ENCODE measurements around the gene SDHAF2.
"Not testable (repeated sequence)": the region's sequence is repeated elsewhere in the genome, so short reads cannot be mapped to it uniquely, and the experiment has no call there.

SDHAF2 gene

DNA sequence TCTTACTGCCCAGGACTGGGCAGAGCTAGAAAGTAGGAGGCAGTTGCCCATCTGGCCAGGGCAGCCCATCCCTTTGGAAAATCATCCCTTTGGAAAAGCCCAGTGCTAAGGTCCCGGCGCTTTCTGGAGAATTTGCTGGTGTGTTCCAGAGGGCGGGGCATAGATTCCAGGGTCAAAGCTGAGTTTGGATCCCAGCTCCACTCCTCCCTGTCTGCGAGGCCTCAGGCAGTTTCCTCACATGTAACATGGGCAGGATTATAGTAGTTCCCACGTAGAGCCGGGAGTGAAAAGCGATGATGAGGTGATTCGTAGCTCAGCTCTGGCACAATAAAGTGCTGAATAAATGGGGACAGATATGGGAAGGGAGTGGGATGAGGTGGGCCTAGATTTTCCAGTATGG is 47.2 kb downstream of the SDHAF2 start:
- DNase-seq = no peak

DNA sequence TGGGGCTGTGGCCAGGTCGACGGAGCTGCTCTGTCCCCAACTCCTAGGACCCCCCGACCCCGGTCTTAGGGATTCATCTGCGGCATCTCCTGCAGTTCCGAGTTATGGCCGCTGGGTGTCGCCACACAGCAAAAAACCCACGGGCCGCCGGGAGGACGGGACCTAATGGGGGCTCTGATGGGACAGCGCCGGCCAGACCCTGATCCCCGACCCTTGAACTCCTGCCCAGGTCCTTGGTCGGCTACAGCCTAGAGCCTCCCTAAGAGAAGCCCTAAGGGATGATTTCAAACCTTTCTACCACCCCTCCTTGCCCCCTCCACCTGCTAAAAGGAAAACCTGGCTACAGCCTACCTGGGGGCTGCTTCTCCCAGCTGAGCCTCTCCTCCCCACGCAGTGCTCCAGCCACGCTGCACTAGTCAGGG is 47.8 kb downstream of the SDHAF2 start:
- DNase-seq = peak; percentile 63

DNA sequence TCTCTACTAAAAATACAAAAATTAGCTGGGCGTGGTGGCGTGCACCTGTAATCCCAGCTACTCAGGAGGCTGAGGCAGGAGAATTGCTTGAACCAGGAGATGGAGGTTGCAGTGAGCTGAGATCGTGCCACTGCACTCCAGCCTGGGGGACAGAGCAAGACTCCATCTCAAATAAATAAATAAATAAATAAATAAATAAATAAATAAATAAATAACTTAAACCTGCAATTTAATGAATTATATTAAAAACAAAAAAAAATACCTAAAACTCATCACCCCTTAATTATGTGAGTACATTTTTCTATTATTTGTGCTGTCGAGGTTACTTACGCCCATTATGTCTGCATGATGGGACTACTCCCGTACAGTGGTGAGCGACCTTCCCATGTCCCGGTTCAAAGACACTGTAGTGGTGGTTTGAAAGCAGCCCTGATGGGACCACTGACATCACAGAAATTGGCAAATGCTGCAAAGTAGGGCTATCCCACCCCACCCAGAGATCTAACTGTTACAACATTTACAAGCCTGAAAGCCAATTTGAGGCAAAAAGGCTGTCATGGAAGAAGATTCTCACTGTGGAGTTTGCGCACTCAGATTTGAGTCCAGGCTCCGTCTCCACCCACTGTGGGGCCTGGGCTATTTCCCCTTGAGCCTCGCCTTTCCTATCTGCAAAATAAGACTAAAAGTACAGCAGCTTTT is 49.6 kb downstream of the SDHAF2 start:
- not testable (repeated sequence) for DNase-seq

DNA sequence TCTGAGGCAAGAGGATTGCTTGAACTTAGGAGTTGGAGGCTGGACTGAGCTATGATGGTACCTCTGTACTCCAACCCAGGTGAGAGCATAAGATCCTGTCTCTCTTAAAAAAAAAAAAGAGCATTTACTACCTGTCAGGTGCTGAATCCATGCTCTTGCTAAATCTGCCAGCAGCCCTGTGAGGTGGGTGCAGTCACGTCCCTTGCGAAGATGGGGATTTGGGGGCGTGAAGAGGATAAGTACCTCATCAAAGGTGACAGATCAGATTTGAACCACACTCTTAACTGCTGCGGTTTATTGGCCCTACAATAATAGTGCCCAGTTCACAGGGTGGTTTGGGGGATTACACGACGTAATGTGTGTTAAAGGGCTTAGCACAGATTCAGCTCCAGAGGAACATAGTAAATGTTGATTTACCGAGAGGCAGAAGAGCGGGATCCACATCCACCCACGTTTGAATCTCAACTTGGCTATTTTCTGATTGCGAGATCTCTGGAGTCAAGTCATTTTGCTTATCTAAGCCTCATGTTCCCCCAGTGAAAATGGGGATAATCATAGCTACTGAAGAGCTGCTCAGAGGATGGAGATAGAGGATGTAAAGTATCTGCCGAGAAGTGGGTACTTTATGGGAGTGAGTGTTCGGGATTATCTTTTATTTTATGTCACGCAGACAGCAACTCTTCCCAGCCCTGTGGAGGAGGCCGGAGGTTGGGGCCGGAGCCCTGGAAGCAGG is 50.5 kb downstream of the SDHAF2 start:
- DNase-seq = no peak

DNA sequence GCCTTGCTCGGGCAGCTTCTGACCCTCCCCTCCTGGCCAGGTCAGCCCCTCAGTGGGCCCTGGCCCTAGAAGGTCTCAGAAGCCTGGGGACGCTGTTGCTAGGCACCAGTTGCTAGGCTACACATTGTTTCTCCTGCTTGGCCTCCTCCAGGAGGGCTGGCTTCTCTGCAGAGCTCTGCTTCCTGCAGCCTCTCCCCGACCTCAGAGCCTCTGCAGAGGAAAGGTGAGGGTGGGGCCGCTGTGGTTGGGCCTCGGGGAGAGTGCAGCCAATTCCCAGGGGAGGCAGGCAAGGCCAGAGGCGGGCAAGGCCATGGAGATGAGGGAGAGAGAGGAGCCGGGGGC is 51.0 kb downstream of the SDHAF2 start:
- peak; percentile 71 for DNase-seq

DNA sequence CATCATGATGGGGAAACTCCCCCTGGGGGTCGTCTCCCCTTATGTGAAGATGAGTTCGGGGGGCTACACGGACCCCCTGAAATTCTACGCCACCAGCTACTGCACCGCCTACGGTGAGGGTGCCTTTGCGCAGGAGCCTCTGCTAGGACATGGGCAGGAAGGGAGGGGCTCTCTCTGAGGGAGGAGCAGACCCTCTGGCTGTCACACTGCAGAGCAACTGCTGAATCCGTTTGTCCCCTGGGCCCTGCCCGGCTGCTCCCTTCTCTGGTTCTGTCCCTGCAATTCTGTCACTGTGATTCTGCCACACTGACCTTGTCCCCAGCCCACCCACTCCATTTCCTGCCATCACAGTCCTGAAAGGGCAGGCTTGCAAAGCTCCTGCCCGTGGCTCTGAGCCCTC is 51.9 kb downstream of the SDHAF2 start:
- DNase-seq = no peak

DNA sequence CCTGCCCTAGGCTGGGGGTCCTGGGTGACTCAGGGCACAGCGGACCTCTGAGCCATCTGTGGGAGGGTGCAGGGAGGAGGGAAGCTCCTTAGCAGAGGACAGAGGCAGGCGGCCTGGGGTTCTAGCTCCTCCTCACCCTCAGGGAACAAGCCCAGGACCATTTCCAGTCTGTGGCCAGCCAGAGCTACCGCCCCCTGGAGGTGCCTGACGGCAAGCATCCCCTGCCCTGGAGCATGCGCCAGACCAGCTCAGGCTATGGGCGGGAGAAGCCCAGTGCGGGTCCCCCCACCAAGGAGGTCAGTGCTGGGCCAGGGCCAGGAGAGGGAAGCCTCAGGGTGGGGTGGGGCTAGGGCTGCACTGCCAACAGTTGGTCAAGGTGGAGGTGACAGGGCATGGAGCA is 52.6 kb downstream of the SDHAF2 start:
- no peak for DNase-seq

DNA sequence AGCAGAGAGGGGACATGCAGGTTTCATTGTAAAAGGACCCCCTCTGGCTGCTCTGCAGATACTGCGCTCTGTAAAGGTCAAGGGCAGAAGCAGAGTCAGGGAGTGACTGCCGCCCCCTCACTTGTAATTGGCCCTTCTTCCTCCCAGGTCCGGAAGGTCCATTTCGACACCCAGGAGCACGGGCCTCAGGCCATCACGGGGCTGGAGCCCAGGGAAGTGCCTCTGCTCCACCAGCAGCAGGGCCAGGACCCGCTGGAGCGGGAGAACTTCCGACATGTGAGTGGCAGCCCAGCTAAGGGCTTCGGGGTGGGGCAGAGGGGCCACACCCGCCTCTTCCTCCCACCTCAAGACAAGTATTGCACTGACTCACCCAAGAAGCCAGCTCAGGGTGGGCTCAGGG is 54.6 kb downstream of the SDHAF2 start:
- DNase-seq = no peak

DNA sequence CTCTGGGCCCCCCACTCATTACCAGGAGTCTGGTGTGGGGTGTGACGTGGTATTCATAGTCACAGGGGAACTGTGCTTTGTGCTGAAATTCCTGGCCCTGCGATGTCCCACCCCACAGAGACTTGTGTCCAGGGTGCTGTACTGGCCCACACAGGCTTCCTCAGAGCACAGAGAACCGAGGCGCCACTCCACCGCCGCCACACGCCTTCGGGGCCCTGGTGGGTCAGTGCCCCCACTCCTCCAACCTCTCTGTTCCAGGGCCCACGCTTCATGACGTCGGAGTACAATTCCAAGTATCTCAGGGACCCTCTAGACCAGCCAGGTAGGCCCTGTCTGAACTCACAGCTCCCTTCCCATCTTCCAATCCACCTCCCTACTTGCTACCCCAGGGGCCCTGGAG is 55.2 kb downstream of the SDHAF2 start:
- no peak for DNase-seq

DNA sequence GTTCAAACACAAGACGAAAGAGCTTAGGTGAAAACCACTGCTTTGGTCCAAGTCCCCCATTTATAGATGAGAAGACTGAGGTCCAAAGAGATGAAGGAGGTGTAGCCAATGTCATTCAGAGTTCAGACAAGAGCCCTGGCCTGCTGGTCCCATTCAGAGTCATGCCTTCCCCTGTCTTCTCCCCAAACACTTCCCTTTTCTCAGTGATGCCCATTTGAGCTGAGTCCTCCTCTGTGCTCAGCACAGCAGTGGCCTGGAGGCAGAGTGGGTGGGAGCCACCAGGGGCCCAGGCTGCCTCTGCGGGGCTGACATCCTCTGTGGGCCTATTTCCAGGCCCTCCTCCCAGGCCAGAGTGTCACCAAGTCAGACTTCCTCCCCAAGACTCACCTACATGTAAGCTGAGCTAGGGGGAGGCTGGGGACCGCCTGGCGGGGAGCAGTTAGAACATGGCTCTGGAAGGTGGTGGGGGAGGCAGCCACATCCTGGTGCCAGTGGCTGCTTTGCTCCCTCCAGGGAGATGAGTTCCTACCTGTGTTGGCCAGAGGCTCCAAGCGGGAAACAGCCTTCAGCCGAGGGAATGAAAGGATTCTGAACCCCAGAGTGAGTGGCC is 56.2 kb downstream of the SDHAF2 start:
- no peak for DNase-seq

DNA sequence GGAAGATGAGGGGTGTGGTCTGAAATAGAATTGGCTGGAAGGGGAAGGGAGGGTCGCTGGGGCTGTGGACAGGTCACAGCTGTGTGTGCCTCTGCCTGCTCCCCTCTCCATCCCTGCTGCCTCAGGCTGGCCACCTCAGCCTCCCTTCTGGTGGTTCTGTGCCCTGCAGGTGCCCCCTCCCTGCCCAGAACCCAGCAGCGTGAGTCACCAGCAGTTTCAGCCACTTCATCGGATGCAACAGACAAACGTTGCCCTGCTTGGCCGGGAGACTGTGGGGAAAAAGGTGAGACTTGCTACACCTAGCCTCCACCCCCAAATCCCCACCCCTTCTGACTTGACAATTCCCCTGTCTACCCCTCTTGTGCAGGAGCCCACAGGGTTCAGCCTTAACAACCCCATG is 56.9 kb downstream of the SDHAF2 start:
- no peak for DNase-seq

DNA sequence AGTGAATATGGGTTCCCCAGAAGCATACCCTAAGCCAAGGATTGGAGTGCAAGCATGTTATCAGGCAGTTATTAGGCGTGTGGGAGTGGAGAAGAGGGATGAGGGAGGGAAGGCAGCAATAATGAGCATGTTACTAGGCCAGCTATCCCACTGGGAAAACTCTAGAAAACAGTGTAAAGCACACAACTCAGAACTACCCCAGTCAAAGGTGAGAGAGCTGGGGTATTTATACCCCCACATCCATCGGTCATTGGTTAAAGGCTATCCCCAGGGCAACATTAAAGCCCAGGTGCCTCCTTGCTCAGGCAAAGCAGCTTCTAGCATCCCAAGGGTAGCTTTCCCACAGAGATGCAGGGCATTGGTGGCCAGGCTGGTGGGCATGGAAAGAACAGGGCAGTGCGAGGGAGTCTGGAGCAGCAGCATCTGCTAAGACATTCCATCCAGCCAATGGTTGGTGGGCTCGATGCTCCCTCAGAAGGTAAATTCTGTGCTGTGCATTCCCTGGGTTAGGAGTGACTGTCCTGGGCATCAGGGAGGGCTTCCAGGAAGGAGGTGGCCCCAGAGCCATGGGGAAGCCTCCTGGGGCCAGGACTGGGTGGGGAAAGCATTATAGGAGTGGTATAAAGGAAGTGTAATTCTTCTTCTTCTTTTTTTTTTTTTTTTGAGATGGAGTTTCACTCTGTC is 57.6 kb downstream of the SDHAF2 start:
- no peak for DNase-seq

DNA sequence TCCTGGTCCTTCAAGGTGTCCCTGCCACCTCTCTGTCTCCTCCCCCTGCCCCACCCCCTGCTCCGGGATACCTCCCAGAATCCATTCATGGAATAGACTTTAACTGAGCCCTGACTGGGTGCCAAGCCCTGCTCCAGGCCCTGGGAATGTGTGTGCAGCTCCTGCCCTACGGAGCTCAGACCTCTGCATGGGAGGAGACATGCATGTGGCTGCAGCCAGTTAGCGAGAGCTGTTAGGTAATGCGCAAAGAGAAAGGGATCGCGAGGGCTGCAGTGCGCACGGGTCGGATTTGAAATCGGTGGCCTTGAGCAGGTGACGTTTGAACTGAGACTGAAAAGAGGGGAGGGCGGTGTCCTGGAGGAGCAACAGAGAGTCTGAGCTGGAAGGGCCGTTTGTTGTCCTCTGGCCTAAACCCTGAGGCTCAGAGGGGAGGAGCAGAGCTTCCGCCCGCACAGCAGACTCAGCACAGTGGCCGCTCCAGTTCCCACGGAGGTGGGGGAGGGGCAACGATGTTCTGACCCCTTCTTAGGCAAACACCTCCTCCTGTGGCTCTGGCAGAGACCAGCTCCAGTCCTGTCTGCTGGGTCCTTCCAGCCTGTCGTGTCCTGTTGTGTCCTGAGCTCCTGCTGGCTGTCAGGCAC is 58.8 kb downstream of the SDHAF2 start:
- DNase-seq = peak; percentile 67

DNA sequence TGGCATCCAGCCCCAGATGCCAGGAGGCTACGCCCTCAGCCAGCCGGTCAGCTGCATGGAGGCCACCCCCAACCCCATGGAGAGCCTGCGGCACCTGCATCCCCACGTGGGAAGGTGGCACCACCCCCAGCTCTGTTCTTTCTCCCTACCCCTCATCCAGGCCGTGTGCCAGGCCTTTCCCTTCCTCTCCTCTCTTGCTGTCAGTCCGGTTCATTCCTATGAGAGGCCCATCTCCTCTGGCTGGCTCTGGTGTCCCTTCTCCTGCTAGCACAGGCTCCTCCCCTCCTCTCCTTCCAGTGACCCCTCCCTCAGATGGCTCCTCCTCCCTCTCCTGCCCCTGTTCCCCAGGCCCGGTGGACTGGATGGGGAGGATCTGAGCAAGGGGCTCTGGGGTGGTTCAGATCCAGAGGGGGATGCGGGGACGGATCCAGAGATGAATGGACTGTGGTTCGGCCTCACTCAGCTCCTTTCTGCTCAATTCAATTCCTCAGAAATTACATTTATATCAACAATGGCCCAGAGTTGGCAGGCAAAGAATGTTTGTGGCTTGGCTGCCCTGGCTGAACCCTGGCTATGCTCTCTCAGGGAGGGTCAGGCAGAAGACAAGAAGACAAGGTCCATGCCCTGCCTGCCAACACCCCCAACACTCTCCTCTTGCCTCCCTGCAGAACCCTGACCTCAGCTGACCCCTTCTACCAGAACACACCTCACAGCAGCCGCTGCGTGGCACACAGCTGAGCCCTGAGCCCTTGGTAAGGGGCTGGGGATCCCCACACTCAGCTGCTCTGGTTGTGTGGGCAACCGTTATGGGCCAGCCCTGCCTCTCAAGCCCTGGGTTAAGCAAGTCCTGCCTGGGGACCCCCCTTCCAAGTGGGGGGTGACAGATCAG is 60.2 kb downstream of the SDHAF2 start:
- peak; percentile 51 for DNase-seq

DNA sequence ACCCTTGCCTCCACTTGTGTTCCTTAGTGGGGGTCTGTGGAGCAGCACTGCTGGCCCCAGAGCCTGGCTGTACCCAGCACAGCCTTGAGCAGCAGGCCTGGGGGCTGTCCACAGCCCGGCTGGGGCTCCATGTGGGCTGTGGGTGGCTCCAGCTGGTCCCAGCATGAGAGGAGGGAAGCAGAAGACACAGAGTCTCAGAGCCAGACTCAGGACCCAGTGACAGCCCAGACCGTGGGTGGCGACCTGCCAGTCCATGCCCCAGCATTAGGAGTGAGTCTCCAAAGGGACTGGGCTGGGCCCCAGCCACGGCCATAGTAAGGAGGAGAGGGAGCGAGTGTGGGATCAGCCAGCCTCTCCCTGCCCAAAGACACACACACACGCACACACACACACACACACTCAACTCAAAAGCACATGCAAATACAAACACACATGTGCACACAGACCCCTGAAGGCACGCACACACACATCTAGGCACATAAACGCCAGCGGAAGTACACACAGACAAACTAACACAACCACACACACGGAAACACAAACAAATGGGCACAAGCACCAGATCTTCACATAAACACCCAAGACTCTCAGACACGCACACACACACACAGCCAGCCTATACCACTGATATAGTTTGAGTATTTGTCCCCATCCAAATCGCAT is 61.9 kb downstream of the SDHAF2 start:
- no peak for DNase-seq

DNA sequence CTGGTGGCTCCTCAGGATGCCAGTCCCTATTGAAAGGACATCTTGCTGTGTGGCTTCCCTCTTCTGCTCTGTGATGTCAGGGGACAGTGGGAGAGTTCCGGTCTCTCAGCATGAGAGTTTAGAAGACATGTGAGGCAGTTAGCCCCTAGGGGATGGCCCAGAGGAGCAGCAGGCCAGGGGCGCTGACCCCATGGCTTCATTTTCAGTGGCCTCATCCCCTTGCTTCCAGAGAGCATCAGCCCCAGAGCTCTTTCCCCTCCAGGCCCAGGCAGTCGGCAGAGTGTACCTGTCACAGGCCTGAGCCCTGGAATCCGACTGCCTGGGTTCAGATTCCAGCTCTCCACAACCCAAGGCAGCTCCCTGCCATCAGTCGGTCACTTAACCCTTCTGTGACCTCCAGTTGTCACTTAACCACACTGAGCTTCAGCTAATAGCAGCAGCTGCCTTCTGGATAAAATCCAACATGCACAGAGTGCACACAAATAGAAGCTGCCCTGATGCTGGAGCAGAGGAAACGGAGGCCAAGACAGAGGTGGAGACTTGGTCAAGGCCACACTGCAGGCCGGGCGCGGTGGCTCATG is 64.5 kb downstream of the SDHAF2 start:
- peak; percentile 47 for DNase-seq

DNA sequence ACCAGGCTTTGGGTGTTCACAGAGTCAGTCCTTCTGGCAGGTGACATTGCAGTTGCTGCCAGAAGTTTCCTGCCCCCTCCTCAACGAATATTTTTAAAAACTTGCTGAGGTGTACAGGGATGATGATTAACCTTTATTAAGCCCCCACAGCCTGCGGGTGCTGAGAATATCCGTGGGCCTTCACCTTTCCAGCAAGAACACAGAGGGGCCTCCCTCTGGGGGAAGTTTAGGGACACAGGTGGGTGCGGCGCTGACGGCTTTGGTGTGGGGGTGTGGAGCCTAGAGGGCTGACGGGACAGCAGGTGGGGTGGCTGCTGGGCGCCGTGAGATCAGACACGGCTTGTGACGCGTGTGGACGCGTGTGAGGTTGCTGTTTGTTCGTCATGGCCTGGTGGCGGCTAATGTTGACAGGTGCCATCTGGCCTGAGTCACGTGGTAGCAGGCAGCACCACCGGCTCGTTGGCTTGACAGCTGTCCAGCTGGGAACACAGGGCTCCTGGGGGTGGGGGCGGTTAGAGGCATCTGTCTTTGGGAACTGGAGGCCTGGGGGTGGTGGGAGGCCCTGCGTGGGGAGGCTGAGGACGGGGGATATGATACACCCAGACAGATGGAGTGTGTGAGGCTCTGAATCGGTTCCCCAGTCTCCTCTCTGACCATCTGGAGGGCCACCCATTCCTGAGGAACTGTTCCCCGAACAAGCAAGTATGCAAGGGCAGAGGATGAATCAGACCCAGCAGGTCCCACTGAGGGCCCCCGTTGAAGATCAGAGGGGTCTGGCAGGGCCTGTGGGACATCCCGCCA is 66.1 kb downstream of the SDHAF2 start:
- peak; percentile 77 for DNase-seq

Measured in right hindlimb (tissue), 1 donor.